GM12865 (cell line): ENCODE results near the gene SERINC5.
"Not testable (repeated sequence)": the region's sequence is repeated elsewhere in the genome, so short reads cannot be mapped to it uniquely, and the experiment has no call there.

Source experiments
- DNase-seq: peaks from one replicate; pipeline ENCODE4 v3.0.0; 2010; ENCODE audit warnings: low read depth
- H3K4me3 ChIP-seq: 2 replicates; pipeline ENCODE4 v1.5.1; 2011; ENCODE audit warnings: mild to moderate bottlenecking, low read depth, low read length, control low read depth
- TF ChIP-seq, protein P1 (sequence below): IDR thresholded peaks from 2 replicates; pipeline ENCODE4 v1.5.1; 2011; ENCODE audit warnings: low read length, control low read depth, low read depth, inconsistent platforms; ENCODE audit not compliant: insufficient read depth; ENCODE audit errors: missing control alignments

Gene SERINC5

DNA sequence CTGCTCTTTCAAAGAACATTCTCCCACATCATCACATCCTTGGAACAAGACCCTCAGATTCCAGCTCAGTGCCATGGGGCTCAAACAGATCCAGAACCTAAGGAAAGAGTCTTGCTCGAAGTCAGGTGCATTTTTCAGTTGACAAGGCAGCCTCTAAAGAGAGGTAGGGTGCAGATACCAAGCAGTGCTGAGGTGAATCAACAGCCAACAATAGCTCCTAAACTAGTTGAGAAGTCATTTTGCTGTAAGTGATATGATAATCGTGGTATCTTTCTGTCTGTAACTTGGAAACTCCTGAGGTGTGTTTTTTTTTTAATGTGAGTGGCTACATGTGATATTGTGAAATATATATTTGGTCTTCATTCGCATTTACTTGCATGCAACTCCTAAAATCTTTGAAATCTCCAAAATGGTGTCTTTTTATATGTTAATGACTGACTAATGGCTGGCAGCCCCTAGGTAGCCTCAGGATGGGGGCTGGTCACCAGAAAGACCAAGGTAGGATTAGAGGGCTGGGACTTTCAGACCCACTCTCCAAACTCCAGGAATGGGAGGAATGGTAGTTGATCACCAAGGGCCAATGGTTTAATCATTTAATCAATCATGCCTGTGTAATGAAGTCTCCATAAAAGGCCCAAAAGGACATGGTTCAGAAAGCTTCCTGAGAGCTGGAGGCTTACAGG is 96.6 kb downstream of the SERINC5 start:
- TF ChIP-seq, protein P1, sequence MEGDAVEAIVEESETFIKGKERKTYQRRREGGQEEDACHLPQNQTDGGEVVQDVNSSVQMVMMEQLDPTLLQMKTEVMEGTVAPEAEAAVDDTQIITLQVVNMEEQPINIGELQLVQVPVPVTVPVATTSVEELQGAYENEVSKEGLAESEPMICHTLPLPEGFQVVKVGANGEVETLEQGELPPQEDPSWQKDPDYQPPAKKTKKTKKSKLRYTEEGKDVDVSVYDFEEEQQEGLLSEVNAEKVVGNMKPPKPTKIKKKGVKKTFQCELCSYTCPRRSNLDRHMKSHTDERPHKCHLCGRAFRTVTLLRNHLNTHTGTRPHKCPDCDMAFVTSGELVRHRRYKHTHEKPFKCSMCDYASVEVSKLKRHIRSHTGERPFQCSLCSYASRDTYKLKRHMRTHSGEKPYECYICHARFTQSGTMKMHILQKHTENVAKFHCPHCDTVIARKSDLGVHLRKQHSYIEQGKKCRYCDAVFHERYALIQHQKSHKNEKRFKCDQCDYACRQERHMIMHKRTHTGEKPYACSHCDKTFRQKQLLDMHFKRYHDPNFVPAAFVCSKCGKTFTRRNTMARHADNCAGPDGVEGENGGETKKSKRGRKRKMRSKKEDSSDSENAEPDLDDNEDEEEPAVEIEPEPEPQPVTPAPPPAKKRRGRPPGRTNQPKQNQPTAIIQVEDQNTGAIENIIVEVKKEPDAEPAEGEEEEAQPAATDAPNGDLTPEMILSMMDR, result no peak
- DNase-seq, result no peak
- no peak overlapping the region for H3K4me3 ChIP-seq

DNA sequence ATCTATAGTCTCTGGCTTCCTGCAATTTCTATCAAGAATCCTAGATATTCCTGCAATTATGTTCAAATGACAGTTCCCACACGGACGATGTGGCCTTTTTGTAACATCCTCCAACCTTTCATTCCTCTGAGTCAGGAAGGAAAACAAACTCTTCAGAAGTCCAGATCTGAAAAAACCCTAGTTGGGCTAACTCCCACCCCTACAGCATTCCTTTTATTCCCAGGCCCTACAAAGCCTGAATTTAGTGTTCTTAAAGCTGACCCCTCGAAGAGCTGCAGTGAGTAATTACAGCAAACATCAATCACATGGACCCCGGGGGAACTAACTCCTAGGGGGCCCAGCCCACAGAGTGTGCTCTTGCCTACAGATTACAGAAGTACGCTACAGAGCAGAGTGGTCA is 99.7 kb downstream of the SERINC5 start:
- no peak for DNase-seq
- TF ChIP-seq, protein P1, result no peak
- H3K4me3 ChIP-seq, result no peak overlapping the region

DNA sequence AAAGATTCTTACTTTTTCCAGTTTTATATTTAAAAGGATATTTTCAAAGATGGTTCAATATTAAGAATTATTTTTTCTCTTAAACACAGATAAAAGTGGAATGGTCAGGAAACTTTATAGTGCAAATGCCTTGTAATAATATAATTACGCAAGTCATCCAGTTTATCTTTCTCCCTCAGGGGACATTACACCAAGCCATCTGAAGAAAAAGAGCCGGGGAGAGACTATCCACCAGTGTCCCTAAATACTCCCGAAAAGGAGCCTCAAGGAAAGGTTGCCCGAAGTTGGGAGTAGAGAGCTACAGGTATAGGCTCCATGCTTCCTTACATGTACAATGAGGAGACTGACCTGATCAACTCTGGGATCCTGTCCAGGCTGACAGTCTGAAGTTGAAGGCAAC is 101.1 kb downstream of the SERINC5 start:
- DNase-seq, result no peak
- H3K4me3 ChIP-seq, result no peak overlapping the region
- TF ChIP-seq, protein P1, result no peak

DNA sequence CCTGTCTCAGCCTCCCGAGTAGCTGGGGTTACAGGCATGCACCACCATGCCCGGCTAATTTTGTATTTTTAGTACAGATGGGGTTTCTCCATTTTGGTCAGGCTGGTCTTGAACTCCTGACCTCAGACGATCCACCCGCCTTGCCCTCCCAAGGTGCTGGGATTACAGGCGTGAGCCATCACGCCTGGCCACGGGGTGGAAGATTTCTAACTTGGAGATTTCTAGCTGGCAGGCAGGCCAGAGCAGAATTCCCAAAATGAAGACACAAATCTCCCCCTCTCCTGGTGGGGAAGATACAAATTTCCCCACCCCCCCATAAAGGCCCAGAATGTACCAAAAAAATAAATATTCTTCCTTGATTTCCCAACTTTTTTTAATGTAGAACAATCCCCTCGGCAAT is 101.6 kb downstream of the SERINC5 start:
- H3K4me3 ChIP-seq, DNase-seq: not testable (repeated sequence)

DNA sequence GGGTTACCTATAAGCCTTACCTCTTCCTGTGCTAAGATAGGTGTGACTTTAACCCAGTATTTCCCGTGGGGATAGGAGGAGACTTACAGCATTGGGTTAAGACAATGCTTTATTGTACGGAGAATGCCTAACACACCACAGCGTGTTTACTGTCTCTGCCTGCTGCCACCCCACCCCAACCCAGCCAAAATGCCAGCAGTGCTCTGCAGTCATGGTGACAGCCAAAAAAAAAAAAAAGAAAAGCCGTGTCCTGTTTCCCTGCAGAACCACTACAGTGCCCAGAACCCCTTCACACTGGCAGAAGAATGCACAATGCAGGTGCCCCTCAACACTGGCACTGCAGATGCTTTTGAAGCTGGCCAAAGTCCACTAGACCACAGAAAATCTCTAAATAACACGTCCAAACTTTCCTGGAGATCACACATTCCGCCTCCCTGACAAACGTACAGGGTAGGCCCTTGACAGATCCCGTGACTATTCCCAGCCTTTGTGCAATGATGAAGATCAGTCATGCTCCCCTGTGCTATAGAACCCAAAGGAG is 102.2 kb downstream of the SERINC5 start:
- no peak overlapping the region for H3K4me3 ChIP-seq
- TF ChIP-seq, protein P1, result no peak
- no peak for DNase-seq

DNA sequence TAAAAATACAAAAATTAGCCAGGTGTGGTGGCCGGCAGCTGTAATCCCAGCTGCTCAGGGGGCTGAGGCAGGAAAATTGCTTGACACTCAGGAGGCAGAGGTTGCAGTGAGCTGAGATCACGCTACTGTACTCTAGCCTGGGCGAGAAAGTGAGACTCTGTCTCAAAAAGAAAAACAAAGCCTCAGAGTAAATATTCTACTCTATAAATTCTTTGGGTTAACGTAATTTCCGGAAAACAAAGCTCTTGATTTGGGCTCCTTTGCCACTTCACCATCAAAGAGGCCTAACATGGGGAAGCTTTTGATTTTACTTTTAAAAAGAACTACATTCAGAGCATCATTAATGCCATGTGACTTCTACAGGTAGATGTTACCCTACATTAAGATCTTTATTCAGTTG is 103.1 kb downstream of the SERINC5 start:
- no peak for DNase-seq
- H3K4me3 ChIP-seq, result no peak overlapping the region
- TF ChIP-seq, protein P1, result no peak

DNA sequence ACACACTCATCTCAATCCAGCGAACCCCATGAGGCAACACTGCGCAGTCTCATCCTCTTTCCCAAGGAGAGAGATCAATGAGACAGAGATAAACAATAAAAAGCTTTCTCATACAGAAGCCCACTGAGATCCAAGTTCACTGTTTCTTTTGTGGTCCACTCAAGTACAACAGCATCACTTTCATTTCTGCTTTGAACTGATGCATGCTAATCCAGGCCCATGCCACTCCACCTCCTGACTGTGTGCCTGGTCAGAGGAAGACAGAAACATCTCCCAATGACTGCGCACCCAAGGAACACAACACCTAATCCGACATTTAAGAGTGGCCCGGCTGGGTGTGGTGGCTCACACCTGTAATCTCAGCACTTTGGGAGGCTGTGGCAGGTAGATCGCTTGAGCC is 104.0 kb downstream of the SERINC5 start:
- no peak for DNase-seq
- TF ChIP-seq, protein P1, result no peak
- no peak overlapping the region for H3K4me3 ChIP-seq
